ENCODE results near the gene SLC22A15.

GRCh38 chr1:116107371-116107770 lies 131.1 kb downstream of the SLC22A15 start:
- TF ChIP-seq CTCF (IDR thresholded peaks at IDR 0.05) (no peak), POLR2AphosphoS5 (IDR thresholded peaks at IDR 0.05) (no peak), POLR2A (IDR thresholded peaks at IDR 0.05) (no peak)
